Omental fat pad (tissue), 4 donors: ENCODE results near the gene EEF2. TPM values are rescaled to one million over a fixed set of nuclear protein-coding genes. Genes with fewer than 3 reads are reported as not detected.
"Not testable (repeated sequence)": the region's sequence is repeated elsewhere in the genome, so short reads cannot be mapped to it uniquely, and the experiment has no call there.

Source experiments
- ATAC-seq: fragments of 150-250 bp; one replicate; pipeline ENCODE4 v1.9.1; 2016; ENCODE audit warnings: mild to moderate bottlenecking, moderate library complexity; ENCODE audit not compliant: low FRiP score
- DNase-seq: peaks from one replicate; pipeline ENCODE4 v3.0.0-alpha.2; 2019; ENCODE audit warnings: low spot score
- CTCF ChIP-seq, 3 donors: fragments of 450-650 bp; IDR thresholded peaks; one replicate each; pipeline ENCODE4 v1.5.1; 2016 to 2017; ENCODE audit warnings: antibody characterized with exemption in 3 of 3, mild to moderate bottlenecking in 3 of 3, moderate library complexity in 2 of 3
- total RNA-seq, 4 donors: library from RNA; depleted of rRNA; stranded (reverse); fragments of >200 nt; gene quantifications; one replicate each; pipeline ENCODE4 v1.1.0, GENCODE V29; 2016

The EEF2 gene
- total RNA-seq, 4 donors from 2014 or later, result 1,922 to 2,283 (median 2,030) TPM

- no peak for DNase-seq
- no peak for TF ChIP-seq CTCF (IDR thresholded peaks at IDR 0.05)
- ATAC-seq, result no peak
These were observed 34.1 kb downstream of the EEF2 start for GRCh38 chr19:3950871-3951861.

GRCh38 chr19:3949997-3950859 is 35.0 kb downstream of the EEF2 start:
- no peak for TF ChIP-seq CTCF (IDR thresholded peaks at IDR 0.05)
- DNase-seq (no peak), ATAC-seq (no peak)

- ATAC-seq (no peak), DNase-seq (no peak)
- no peak for TF ChIP-seq CTCF (IDR thresholded peaks at IDR 0.05)
These were observed 36.0 kb downstream of the EEF2 start for GRCh38 chr19:3949294-3949693.

GRCh38 chr19:3947316-3947933 is 37.8 kb downstream of the EEF2 start:
- DNase-seq, ATAC-seq: not testable (repeated sequence)

- ATAC-seq (no peak), DNase-seq (no peak)
- TF ChIP-seq CTCF (IDR thresholded peaks at IDR 0.05), result no peak
These were observed 39.4 kb downstream of the EEF2 start for GRCh38 chr19:3945838-3946237.

GRCh38 chr19:3944018-3944721 is 41.1 kb downstream of the EEF2 start:
- no peak for TF ChIP-seq CTCF (IDR thresholded peaks at IDR 0.05)
- ATAC-seq (no peak), DNase-seq (no peak)
